ENCODE data around the gene SPATA16.
"Not testable (repeated sequence)": the region's sequence is repeated elsewhere in the genome, so short reads cannot be mapped to it uniquely, and the experiment has no call there.

The SPATA16 gene

GRCh38 chr3:173003471-173003870 is 137.6 kb downstream of the SPATA16 start:
- no peak for DNase-seq

GRCh38 chr3:173001622-173002021 is 139.4 kb downstream of the SPATA16 start:
- DNase-seq, result no peak

- DNase-seq, result no peak
Observed at GRCh38 chr3:173000553-173000952, 140.5 kb downstream of the SPATA16 start.

- no peak for DNase-seq
Observed at GRCh38 chr3:172993412-172993811, 147.6 kb downstream of the SPATA16 start.

- DNase-seq, result no peak
Observed at GRCh38 chr3:172991424-172991996, 149.5 kb downstream of the SPATA16 start.

- no peak for DNase-seq
Observed at GRCh38 chr3:172989373-172989772, 151.7 kb downstream of the SPATA16 start.

GRCh38 chr3:172987273-172987672 is 153.8 kb downstream of the SPATA16 start:
- DNase-seq, result no peak

- DNase-seq, result no peak
Observed at GRCh38 chr3:172984914-172985313, 156.1 kb downstream of the SPATA16 start.

GRCh38 chr3:172982736-172983364 is 158.2 kb downstream of the SPATA16 start:
- no peak for DNase-seq

GRCh38 chr3:172981407-172981983 is 159.5 kb downstream of the SPATA16 start:
- no peak for DNase-seq

- no peak for DNase-seq
Observed at GRCh38 chr3:172980849-172981248, 160.2 kb downstream of the SPATA16 start.

GRCh38 chr3:172977696-172978095 is 163.3 kb downstream of the SPATA16 start:
- no peak for DNase-seq

GRCh38 chr3:172974969-172975368 is 166.1 kb downstream of the SPATA16 start:
- no peak for DNase-seq

- no peak for DNase-seq
Observed at GRCh38 chr3:172973799-172974198, 167.2 kb downstream of the SPATA16 start.

- DNase-seq, result no peak
Observed at GRCh38 chr3:172972717-172973116, 168.3 kb downstream of the SPATA16 start.

GRCh38 chr3:172972067-172972466 is 169.0 kb downstream of the SPATA16 start:
- DNase-seq, result no peak

GRCh38 chr3:172968646-172969045 is 172.4 kb downstream of the SPATA16 start:
- DNase-seq, result no peak

- DNase-seq, result no peak
Observed at GRCh38 chr3:172965256-172965655, 175.8 kb downstream of the SPATA16 start.

- DNase-seq, result not testable (repeated sequence)
Observed at GRCh38 chr3:172960626-172961182, 180.3 kb downstream of the SPATA16 start.

GRCh38 chr3:172958565-172958964 is 182.5 kb downstream of the SPATA16 start:
- no peak for DNase-seq

- DNase-seq, result no peak
Observed at GRCh38 chr3:172953571-172953970, 187.5 kb downstream of the SPATA16 start.

- no peak for DNase-seq
Observed at GRCh38 chr3:172951511-172951910, 189.5 kb downstream of the SPATA16 start.

- no peak for DNase-seq
Observed at GRCh38 chr3:172946061-172946460, 195.0 kb downstream of the SPATA16 start.

GRCh38 chr3:172939651-172940293 is 201.3 kb downstream of the SPATA16 start:
- no peak for DNase-seq

All from SIG-M5 (cell line).